GM12878 (cell line): ENCODE results near the gene LMO7.

Source experiments
- EZH2 ChIP-seq: IDR thresholded peaks from 2 replicates; pipeline ENCODE4 v1.6.1; 2012; ENCODE audit warnings: low read depth, mild to moderate bottlenecking, control low read depth, inconsistent platforms, low read length, borderline replicate concordance; ENCODE audit not compliant: control insufficient read depth
- GABPA ChIP-seq: IDR thresholded peaks from 2 replicates; pipeline ENCODE4 v1.6.1; 2014; ENCODE audit warnings: antibody characterized with exemption, low read depth, mild to moderate bottlenecking, inconsistent platforms
- JUND ChIP-seq: IDR thresholded peaks from 2 replicates; pipeline ENCODE4 v1.6.1; 2012; ENCODE audit warnings: low read depth, mild to moderate bottlenecking, low read length, improper control_type of control experiment, moderate library complexity
- KAT2A ChIP-seq: conservative IDR thresholded peaks from 2 replicates; pipeline ENCODE4 v1.6.1; 2011; ENCODE audit warnings: low read depth, low read length; ENCODE audit not compliant: control insufficient read depth
- PML ChIP-seq: IDR thresholded peaks from 2 replicates; pipeline ENCODE4 v1.6.1; 2012; ENCODE audit warnings: low read length, inconsistent platforms
- POLR2A ChIP-seq: IDR thresholded peaks from 2 replicates; pipeline ENCODE4 v1.6.1; 2011; ENCODE audit warnings: low read depth, mild to moderate bottlenecking, low read length
- SRF ChIP-seq, 2 experiments: IDR thresholded peaks; 2 replicates each; pipeline ENCODE4 v1.6.1; 2011; ENCODE audit warnings: low read depth in 2 of 2, low read length in 2 of 2, mild to moderate bottlenecking in 1 of 2, moderate library complexity in 1 of 2
- ZZZ3 ChIP-seq: IDR thresholded peaks from 2 replicates; pipeline ENCODE4 v1.6.1; 2011; ENCODE audit warnings: low read depth; ENCODE audit not compliant: control insufficient read depth, insufficient read length
- TF ChIP-seq, protein P1 (sequence below), 3 experiments: IDR thresholded peaks in 2 of 3; conservative IDR thresholded peaks in 1 of 3; 2 replicates each; pipeline ENCODE4 v1.5.1; 2011; ENCODE audit warnings: low read depth in 3 of 3, low read length in 3 of 3, mild to moderate bottlenecking in 3 of 3, control low read depth in 2 of 3, moderate library complexity in 2 of 3, inconsistent platforms in 1 of 3, mixed read lengths in 1 of 3; ENCODE audit not compliant: control insufficient read depth in 2 of 3, insufficient read depth in 1 of 3; ENCODE audit errors: extremely low read depth in 1 of 3
- TF ChIP-seq, protein P2 (sequence below): fragments of 450-650 bp; IDR thresholded peaks from 2 replicates; pipeline ENCODE4 v1.6.1; 2017; ENCODE audit warnings: mild to moderate bottlenecking, moderate library complexity
- TF ChIP-seq, protein P3 (sequence below): fragments of 450-650 bp; conservative IDR thresholded peaks from 2 replicates; pipeline ENCODE4 v1.6.1; 2017; ENCODE audit warnings: mild to moderate bottlenecking, moderate library complexity

DNA sequence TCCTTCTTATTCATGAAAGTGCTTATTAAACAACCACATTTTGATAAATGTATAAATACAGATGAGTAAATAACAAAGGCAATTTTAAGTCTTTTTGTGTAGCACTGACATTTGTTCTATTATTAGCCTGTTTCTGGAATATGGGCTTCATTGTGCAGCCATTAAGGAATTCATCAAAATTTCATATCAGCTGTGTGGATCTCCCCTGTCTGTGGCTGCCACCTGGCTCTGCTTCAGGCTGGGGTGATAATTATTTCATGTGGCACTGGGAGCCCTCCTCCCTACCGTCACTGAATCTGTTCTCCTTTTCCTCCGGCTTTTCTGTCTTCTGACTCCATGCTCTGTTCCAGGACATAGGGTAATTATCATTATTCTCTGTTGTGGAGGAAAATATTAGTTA lies 57.1 kb downstream of the LMO7 start:
- TF ChIP-seq KAT2A: no peak
- TF ChIP-seq POLR2A: no peak
- TF ChIP-seq, protein P1, sequence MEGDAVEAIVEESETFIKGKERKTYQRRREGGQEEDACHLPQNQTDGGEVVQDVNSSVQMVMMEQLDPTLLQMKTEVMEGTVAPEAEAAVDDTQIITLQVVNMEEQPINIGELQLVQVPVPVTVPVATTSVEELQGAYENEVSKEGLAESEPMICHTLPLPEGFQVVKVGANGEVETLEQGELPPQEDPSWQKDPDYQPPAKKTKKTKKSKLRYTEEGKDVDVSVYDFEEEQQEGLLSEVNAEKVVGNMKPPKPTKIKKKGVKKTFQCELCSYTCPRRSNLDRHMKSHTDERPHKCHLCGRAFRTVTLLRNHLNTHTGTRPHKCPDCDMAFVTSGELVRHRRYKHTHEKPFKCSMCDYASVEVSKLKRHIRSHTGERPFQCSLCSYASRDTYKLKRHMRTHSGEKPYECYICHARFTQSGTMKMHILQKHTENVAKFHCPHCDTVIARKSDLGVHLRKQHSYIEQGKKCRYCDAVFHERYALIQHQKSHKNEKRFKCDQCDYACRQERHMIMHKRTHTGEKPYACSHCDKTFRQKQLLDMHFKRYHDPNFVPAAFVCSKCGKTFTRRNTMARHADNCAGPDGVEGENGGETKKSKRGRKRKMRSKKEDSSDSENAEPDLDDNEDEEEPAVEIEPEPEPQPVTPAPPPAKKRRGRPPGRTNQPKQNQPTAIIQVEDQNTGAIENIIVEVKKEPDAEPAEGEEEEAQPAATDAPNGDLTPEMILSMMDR (IDR thresholded peaks at IDR 0.05 in 2 of 3, conservative IDR thresholded peaks at IDR 0.05 in 1 of 3; ENCODE audit: control insufficient read depth in 2 of 3, extremely low read depth in 1 of 3, insufficient read depth in 1 of 3, low read depth in 3 of 3, low read length in 3 of 3): no peak
- no peak for TF ChIP-seq JUND
- no peak for TF ChIP-seq EZH2
- TF ChIP-seq, protein P2, sequence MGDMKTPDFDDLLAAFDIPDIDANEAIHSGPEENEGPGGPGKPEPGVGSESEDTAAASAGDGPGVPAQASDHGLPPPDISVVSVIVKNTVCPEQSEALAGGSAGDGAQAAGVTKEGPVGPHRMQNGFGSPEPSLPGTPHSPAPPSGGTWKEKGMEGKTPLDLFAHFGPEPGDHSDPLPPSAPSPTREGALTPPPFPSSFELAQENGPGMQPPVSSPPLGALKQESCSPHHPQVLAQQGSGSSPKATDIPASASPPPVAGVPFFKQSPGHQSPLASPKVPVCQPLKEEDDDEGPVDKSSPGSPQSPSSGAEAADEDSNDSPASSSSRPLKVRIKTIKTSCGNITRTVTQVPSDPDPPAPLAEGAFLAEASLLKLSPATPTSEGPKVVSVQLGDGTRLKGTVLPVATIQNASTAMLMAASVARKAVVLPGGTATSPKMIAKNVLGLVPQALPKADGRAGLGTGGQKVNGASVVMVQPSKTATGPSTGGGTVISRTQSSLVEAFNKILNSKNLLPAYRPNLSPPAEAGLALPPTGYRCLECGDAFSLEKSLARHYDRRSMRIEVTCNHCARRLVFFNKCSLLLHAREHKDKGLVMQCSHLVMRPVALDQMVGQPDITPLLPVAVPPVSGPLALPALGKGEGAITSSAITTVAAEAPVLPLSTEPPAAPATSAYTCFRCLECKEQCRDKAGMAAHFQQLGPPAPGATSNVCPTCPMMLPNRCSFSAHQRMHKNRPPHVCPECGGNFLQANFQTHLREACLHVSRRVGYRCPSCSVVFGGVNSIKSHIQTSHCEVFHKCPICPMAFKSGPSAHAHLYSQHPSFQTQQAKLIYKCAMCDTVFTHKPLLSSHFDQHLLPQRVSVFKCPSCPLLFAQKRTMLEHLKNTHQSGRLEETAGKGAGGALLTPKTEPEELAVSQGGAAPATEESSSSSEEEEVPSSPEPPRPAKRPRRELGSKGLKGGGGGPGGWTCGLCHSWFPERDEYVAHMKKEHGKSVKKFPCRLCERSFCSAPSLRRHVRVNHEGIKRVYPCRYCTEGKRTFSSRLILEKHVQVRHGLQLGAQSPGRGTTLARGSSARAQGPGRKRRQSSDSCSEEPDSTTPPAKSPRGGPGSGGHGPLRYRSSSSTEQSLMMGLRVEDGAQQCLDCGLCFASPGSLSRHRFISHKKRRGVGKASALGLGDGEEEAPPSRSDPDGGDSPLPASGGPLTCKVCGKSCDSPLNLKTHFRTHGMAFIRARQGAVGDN: no peak
- no peak for TF ChIP-seq PML
- TF ChIP-seq ZZZ3: no peak
- no peak for TF ChIP-seq SRF (IDR thresholded peaks at IDR 0.05; ENCODE audit: low read depth in 2 of 2, low read length in 2 of 2)
- TF ChIP-seq GABPA: no peak
- TF ChIP-seq, protein P3, sequence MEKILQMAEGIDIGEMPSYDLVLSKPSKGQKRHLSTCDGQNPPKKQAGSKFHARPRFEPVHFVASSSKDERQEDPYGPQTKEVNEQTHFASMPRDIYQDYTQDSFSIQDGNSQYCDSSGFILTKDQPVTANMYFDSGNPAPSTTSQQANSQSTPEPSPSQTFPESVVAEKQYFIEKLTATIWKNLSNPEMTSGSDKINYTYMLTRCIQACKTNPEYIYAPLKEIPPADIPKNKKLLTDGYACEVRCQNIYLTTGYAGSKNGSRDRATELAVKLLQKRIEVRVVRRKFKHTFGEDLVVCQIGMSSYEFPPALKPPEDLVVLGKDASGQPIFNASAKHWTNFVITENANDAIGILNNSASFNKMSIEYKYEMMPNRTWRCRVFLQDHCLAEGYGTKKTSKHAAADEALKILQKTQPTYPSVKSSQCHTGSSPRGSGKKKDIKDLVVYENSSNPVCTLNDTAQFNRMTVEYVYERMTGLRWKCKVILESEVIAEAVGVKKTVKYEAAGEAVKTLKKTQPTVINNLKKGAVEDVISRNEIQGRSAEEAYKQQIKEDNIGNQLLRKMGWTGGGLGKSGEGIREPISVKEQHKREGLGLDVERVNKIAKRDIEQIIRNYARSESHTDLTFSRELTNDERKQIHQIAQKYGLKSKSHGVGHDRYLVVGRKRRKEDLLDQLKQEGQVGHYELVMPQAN: no peak
